Mucosa of descending colon (tissue), 3 donors: ENCODE results near the gene PRKD3. TPM values are rescaled to one million over a fixed set of nuclear protein-coding genes. Genes with fewer than 3 reads are reported as not detected.

Experiments used
- ATAC-seq: fragments of 200-7000 bp; cut with Tn5 transposase; one replicate; pipeline ENCODE4 v1.9.1; 2020; ENCODE audit warnings: mild to moderate bottlenecking, moderate library complexity
- DNase-seq, 3 donors: peaks; one replicate each; pipeline ENCODE4 v3.0.0-alpha.2; 2020
- H3K36me3 ChIP-seq: fragments of 200-600 bp; one replicate; pipeline ENCODE4 v1.8.0; 2021; ENCODE audit warnings: low read depth, mild to moderate bottlenecking
- H3K4me1 ChIP-seq: fragments of 200-600 bp; one replicate; pipeline ENCODE4 v1.8.0; 2021; ENCODE audit warnings: low read depth, mild to moderate bottlenecking
- H3K4me3 ChIP-seq: fragments of 200-600 bp; one replicate; pipeline ENCODE4 v1.8.0; 2021; ENCODE audit warnings: mild to moderate bottlenecking
- H3K9me3 ChIP-seq: fragments of 200-600 bp; one replicate; pipeline ENCODE4 v1.8.0; 2021; ENCODE audit warnings: mild to moderate bottlenecking
- intact Hi-C, 2 donors: fragments of 100-400 bp; cut with DNase I in 1 of 2; cut with micrococcal nuclease in 1 of 2; formaldehyde crosslinking; loops; one replicate each; pipeline versions ENCODE4 v1.11.0 to v1.11.1; 2022; cut with DNase I, micrococcal nuclease
- total RNA-seq, 3 donors: library from RNA; stranded (reverse); fragmentation: NEBNext Ultra II Directional in 2 of 3; extraction: Animal tissue kit (Norgen Biotek cat#: 25700) in 2 of 3; gene quantifications; one replicate each; pipeline versions ENCODE4 v1.2.1 to v1.2.4, GENCODE V29; 2021 to 2023
- TF ChIP-seq, protein P1 (sequence below): fragments of 200-600 bp; IDR thresholded peaks from one replicate; pipeline ENCODE4 v1.8.0; 2022; ENCODE audit warnings: antibody characterized with exemption, mild to moderate bottlenecking
- donor health status: DM: no; HTN: no; CAD: no; lungs with moderate emphysema.
- donor health status: DM: no; HTN: no; CAD: no.
- donor health status: DM: no; HTN: yes; CAD: no.

Gene PRKD3
- total RNA-seq, 3 donors from 2014 or later, result 16.0 to 50.1 (median 19.7) TPM

DNA sequence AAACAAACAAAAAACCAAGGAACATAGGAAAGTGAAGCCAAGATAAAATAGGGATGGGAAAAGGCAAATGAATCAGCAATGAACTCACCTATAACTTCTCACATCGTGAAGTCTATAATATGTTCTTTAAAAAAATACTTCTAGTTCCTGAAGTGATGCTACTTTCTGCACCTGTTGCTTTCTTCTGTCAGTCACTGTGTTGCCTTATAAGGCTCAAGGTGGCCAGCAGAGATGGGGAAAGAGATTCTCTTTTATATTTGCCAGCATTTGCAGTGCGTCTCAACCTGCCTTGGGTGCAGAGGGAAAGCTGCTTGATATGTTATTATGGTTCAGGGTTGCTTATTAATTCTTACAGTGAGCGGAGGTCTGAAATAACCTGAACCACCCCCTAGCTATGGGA lies 33.8 kb upstream of the PRKD3 start:
- H3K9me3 ChIP-seq, result no peaks in the 10 kb centered on the region
- DNase-seq (no peak), ATAC-seq (no peak)
- H3K4me3 ChIP-seq, result no peak overlapping the region
- peaks cover 7% of the 10 kb centered on the region for H3K4me1 ChIP-seq
- intact Hi-C loops, result no loop called here
- H3K36me3 ChIP-seq, result no peaks in the 10 kb centered on the region
- TF ChIP-seq, protein P1, sequence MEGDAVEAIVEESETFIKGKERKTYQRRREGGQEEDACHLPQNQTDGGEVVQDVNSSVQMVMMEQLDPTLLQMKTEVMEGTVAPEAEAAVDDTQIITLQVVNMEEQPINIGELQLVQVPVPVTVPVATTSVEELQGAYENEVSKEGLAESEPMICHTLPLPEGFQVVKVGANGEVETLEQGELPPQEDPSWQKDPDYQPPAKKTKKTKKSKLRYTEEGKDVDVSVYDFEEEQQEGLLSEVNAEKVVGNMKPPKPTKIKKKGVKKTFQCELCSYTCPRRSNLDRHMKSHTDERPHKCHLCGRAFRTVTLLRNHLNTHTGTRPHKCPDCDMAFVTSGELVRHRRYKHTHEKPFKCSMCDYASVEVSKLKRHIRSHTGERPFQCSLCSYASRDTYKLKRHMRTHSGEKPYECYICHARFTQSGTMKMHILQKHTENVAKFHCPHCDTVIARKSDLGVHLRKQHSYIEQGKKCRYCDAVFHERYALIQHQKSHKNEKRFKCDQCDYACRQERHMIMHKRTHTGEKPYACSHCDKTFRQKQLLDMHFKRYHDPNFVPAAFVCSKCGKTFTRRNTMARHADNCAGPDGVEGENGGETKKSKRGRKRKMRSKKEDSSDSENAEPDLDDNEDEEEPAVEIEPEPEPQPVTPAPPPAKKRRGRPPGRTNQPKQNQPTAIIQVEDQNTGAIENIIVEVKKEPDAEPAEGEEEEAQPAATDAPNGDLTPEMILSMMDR, result no peak

DNA sequence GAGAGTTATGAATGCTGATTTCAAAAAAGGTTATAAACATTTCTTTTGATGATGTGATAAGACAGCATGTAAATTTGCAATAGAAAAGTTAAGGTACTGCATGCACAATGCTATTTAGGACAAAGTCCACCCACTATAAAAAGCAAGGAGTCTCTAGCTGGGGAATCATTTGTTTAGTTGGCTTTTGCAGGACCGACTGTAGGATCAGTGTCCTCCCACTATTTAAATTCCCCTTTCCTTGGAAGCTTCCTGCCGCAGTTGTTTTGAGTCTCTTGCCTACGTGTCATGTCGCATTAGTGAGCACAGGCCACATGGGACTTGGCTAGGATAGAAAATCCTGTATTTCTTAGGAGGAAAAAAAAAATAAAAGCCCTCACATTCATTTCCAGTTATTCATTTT lies 32.9 kb upstream of the PRKD3 start:
- peak in 1 of 3 donors; percentile 25 for DNase-seq
- intact Hi-C loops, result no loop called here
- Histone ChIP-seq H3K4me1 (peaks cover 7% of the 10 kb centered on the region), H3K36me3 (no peaks in the 10 kb centered on the region), H3K9me3 (no peaks in the 10 kb centered on the region), H3K4me3 (no peak overlapping the region)
- TF ChIP-seq, protein P1, result no peak
- peak; percentile 89 for ATAC-seq

DNA sequence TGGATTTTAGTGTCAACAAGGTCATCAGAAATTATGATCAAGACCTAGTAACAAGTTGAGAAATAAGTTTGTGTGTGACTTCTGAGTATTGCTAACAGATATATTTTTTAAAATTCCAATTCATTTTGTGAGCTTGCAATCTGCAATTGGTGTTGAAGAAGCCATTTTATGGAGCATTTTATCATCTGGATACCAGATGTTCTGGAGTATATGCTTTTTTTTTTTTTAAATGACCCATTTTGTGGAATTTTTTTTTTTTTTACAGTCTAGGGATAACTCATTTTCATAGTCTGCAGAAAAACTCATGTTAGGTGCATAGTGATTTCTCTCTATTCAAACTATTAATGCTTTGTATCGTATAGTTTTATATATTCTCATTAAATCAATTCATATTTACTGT lies 32.4 kb upstream of the PRKD3 start:
- H3K4me1 ChIP-seq, result peaks cover 7% of the 10 kb centered on the region
- no peak for ATAC-seq
- TF ChIP-seq, protein P1, result no peak
- intact Hi-C loops, result no loop called here
- no peaks in the 10 kb centered on the region for H3K9me3 ChIP-seq
- no peaks in the 10 kb centered on the region for H3K36me3 ChIP-seq
- H3K4me3 ChIP-seq, result no peak overlapping the region
- no peak for DNase-seq

DNA sequence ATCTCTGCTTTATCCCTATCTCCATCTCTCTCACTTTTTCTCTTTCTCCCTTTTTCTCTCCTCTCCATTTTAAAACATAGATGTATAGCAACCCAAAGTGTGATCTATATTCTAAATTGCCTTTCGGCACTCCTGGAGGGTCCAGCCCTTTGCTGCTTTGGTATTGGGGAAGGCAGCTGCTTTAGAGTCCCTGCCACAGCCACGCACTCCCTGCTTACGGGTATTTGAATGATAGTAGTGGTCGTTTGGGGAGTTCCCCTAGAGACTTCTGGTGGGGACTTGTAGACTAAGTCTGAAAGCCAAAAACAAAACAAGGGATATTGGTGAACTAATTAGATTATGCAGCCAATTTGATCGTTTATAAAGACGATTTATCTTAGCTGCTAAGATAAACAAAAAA lies 31.7 kb upstream of the PRKD3 start:
- Histone ChIP-seq H3K4me1 (peaks cover 7% of the 10 kb centered on the region), H3K9me3 (no peaks in the 10 kb centered on the region), H3K4me3 (no peak overlapping the region), H3K36me3 (no peaks in the 10 kb centered on the region)
- TF ChIP-seq, protein P1, result no peak
- no peak for ATAC-seq
- intact Hi-C loops, result no loop called here
- no peak for DNase-seq

DNA sequence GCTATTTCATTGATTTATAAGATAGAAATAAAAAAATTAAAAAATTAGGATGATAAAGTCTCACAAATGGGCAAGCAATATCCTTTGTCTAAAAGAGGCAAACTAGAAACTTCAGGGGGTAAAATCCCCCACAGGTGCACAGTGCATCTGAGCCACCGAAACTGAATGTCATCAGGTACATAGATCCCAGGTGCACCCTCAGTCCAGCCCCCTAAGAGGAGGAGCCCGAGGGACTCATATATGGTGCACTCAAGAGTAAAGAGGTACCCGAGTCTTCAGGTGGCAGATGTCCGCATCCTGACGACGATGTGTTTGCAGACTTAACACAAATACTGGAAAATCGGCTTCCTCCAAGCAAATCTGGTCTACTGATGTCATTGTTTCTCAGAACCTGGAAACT lies 31.1 kb upstream of the PRKD3 start:
- intact Hi-C loops, result no loop called here
- Histone ChIP-seq H3K4me1 (peaks cover 9% of the 10 kb centered on the region), H3K36me3 (no peaks in the 10 kb centered on the region), H3K9me3 (no peaks in the 10 kb centered on the region), H3K4me3 (no peak overlapping the region)
- no peak for DNase-seq
- TF ChIP-seq, protein P1, result no peak
- ATAC-seq, result peak; percentile 38

DNA sequence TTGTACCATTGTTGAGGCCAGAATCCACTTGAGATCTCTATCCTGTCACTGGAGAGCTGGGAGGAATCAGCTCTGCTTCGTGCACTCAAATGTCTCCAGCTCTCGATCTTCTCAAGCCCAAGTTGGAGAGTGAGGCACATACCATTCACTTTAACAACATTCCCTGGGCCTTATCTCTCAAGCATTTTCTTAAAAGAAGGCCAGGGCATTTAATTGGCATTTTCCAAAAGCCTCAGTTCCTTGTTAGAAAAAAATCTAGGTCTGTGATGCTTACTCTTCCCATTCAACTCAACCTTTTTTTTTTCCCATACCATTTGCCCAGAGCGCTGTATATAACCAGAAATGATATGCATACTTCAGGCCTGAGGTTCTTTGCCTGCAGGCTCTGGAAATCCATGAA lies 29.9 kb upstream of the PRKD3 start:
- H3K9me3 ChIP-seq, result no peaks in the 10 kb centered on the region
- TF ChIP-seq, protein P1, result no peak
- no peaks in the 10 kb centered on the region for H3K36me3 ChIP-seq
- no peak for ATAC-seq
- no peak for DNase-seq
- intact Hi-C loops, result no loop called here
- H3K4me1 ChIP-seq, result peaks cover 20% of the 10 kb centered on the region
- no peak overlapping the region for H3K4me3 ChIP-seq
